ENCODE results near the gene TOPORS. TPM values are rescaled to one million over a fixed set of nuclear protein-coding genes. Genes with fewer than 3 reads are reported as not detected.

TOPORS gene
- polyA plus RNA-seq, 1 experiment: 20.4 TPM

DNA sequence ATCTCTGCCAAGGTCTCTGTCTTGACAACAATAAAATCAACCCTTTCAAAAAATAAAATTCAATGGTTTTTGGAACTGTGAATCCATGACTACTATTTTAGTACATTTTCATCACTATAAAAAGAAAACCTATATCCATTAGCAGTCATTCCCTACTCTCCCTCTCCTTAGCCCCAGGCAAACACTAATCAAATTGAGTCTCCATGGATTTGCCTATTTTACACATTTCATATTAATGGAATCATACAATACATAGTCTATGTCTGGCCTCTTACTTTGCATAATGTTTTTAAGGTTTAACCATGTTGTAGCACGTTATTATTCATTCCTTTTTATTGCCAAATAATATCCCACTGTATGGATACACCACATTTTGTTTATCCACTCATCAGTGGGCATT lies 50.5 kb downstream of the TOPORS start:
- no peak for DNase-seq (ENCODE audit: low read depth, low spot score)
- ChIA-PET POLR2A (no interaction called here), CTCF (interaction anchor here (0.5 kb wide), 1 partner anchor 29 kb away, joined by 3 read pairs; no protein-coding TSS in a partner anchor)
- Histone ChIP-seq H3K4me3 (ENCODE audit: low read depth, low read length) (no peak overlapping the region), H3K27ac (ENCODE audit: low read depth, low read length) (no peak overlapping the region), H3K9me3 (ENCODE audit: control insufficient read depth, insufficient read depth, low read length) (peaks cover 5% of the 10 kb centered on the region), H3K27me3 (ENCODE audit: control insufficient read depth, insufficient read depth, low read length) (no peaks in the 10 kb centered on the region)
- TF ChIP-seq, protein P1, sequence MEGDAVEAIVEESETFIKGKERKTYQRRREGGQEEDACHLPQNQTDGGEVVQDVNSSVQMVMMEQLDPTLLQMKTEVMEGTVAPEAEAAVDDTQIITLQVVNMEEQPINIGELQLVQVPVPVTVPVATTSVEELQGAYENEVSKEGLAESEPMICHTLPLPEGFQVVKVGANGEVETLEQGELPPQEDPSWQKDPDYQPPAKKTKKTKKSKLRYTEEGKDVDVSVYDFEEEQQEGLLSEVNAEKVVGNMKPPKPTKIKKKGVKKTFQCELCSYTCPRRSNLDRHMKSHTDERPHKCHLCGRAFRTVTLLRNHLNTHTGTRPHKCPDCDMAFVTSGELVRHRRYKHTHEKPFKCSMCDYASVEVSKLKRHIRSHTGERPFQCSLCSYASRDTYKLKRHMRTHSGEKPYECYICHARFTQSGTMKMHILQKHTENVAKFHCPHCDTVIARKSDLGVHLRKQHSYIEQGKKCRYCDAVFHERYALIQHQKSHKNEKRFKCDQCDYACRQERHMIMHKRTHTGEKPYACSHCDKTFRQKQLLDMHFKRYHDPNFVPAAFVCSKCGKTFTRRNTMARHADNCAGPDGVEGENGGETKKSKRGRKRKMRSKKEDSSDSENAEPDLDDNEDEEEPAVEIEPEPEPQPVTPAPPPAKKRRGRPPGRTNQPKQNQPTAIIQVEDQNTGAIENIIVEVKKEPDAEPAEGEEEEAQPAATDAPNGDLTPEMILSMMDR (IDR thresholded peaks at IDR 0.05; ENCODE audit: low read depth, low read length): no peak

DNA sequence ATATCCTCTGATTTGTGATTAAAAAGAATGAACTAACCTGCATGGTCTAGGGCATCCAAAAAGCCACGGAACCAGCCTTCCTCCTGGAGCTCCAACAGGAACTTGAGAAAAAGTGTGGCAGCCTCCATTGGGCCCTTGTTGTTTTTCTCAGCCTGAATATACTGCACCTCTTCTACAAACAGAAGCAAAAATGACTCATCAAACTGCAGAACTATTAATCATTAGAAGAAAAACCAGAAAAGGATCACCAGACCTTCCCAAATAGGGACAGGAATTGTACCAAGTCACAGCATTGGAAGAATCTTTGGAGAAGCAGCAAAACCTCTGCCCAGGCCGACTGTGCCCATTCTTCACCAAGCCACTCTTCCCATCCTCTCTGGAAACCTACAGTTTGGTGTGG lies 51.6 kb downstream of the TOPORS start:
- Histone ChIP-seq H3K9me3 (ENCODE audit: control insufficient read depth, insufficient read depth, low read length) (peaks cover 5% of the 10 kb centered on the region), H3K4me3 (ENCODE audit: low read depth, low read length) (no peak overlapping the region), H3K27ac (ENCODE audit: low read depth, low read length) (no peak overlapping the region), H3K27me3 (ENCODE audit: control insufficient read depth, insufficient read depth, low read length) (no peaks in the 10 kb centered on the region)
- CTCF ChIA-PET: interaction anchor here (1.3 to 1.8 kb wide), 2 partner anchors 71 to 122 kb away, joined by 4 to 5 read pairs; no protein-coding TSS in a partner anchor
- TF ChIP-seq, protein P1 (IDR thresholded peaks at IDR 0.05; ENCODE audit: low read depth, low read length): no peak
- no peak for DNase-seq (ENCODE audit: low read depth, low spot score)
- POLR2A ChIA-PET: no interaction called here

DNA sequence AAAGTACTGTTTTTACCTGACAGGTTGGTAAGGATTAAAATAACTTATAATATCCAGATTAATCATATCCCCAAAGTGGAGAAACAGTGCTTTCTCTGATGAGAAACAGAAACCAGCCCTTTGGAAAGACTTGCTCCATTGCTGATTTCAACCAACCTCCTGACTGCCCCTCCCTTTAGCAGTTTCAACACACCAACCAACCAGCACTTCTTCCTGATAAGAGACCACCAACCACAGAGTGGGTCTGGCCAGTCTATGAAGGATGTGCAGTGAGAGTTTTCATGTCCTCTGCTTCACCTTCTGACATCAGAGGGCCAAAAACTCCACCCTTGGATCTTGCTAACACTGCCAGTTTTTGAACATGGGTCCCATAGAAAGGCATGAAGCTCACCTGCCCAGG lies 54.5 kb downstream of the TOPORS start:
- Histone ChIP-seq H3K27me3 (ENCODE audit: control insufficient read depth, insufficient read depth, low read length) (no peaks in the 10 kb centered on the region), H3K27ac (ENCODE audit: low read depth, low read length) (no peak overlapping the region), H3K4me3 (ENCODE audit: low read depth, low read length) (no peak overlapping the region), H3K9me3 (ENCODE audit: control insufficient read depth, insufficient read depth, low read length) (peaks cover 2% of the 10 kb centered on the region)
- ChIA-PET POLR2A (no interaction called here), CTCF (interaction anchor here (1.0 to 1.5 kb wide), 3 partner anchors 9 to 84 kb away, joined by 3 to 6 read pairs (median 3); no protein-coding TSS in a partner anchor)
- no peak for DNase-seq (ENCODE audit: low read depth, low spot score)
- TF ChIP-seq, protein P1 (IDR thresholded peaks at IDR 0.05; ENCODE audit: low read depth, low read length): no peak

DNA sequence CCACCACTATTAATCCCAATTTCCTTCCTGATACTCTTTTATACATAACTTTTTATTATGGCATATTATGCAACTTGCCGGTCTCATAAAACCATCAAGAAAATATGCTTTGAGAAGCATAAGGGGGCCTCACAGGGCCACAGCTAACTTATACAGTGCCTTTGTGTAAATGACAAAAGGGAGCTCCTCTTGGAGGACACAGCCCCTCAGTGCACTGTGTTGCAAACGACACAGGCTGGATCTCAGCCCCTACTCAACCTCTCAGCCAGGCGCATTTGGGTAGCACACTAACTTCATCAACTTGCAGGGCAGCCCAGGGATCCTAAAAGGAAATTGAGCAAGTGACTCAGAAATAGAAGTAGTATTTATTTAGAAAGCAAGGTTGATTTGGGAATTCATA lies 61.8 kb downstream of the TOPORS start:
- Histone ChIP-seq H3K27ac (ENCODE audit: low read depth, low read length) (no peak overlapping the region), H3K4me3 (ENCODE audit: low read depth, low read length) (no peak overlapping the region), H3K9me3 (ENCODE audit: control insufficient read depth, insufficient read depth, low read length) (no peaks in the 10 kb centered on the region), H3K27me3 (ENCODE audit: control insufficient read depth, insufficient read depth, low read length) (no peaks in the 10 kb centered on the region)
- CTCF ChIA-PET: no interaction called here
- no peak for DNase-seq (ENCODE audit: low read depth, low spot score)
- POLR2A ChIA-PET: no interaction called here
- TF ChIP-seq, protein P1 (IDR thresholded peaks at IDR 0.05; ENCODE audit: low read depth, low read length): no peak

Other genes starting within 250 kb of the TOPORS start
- gene ACO1, start 167.9 kb downstream of the TOPORS start, polyA plus RNA-seq (2011; rRNA removed): 291 and 330 TPM in 2 replicates
- 8.4 and 11.1 TPM in 2 replicates for gene RIGI, start 26.4 kb downstream of the TOPORS start, polyA plus RNA-seq (2011; rRNA removed)
- gene SMIM27, start 259 bp downstream of the TOPORS start, polyA plus RNA-seq (2011; rRNA removed): 7.2 and 11.6 TPM in 2 replicates
- gene NDUFB6, start 20.6 kb upstream of the TOPORS start, polyA plus RNA-seq (2011; rRNA removed): 60.2 and 65.3 TPM in 2 replicates
- 0.01 TPM in 1 of 2 replicates, not detected in the other for gene TAF1L, start 83.1 kb upstream of the TOPORS start, polyA plus RNA-seq (2011; rRNA removed)
- not detected in 2 replicates for gene TMEM215, start 231.0 kb upstream of the TOPORS start, polyA plus RNA-seq (2011; rRNA removed)

All from AG04450 (cell line).